GM19193 (cell line): ENCODE data around the gene CNOT10.

ENCODE experiments used
- POLR2A ChIP-seq: IDR thresholded peaks from 4 replicates; pipeline ENCODE4 v1.6.1; 2011; ENCODE audit not compliant: insufficient read depth, insufficient read length; ENCODE audit errors: extremely low read depth

The CNOT10 gene

DNA sequence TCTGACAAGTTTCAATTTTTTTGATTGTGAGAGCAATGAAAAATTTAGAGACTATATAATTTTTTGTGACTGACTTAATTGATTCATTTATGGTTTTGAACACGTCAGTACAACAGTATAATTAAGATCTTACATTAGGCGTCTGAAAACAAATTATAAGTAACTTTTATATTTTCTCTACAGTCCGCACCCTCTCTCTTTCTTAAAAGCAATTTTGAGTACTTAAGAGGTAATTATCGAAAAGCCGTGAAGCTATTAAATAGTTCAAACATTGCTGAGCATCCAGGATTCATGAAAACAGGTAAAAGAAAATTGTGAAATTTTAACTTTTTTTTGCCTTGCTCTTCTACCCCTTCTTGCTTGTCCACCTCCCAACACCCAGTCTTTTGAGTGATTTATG is 34.9 kb downstream of the CNOT10 start:
- no peak for TF ChIP-seq POLR2A

GRCh38 chr3:32725721-32726120 is 40.7 kb downstream of the CNOT10 start:
- no peak for TF ChIP-seq POLR2A

DNA sequence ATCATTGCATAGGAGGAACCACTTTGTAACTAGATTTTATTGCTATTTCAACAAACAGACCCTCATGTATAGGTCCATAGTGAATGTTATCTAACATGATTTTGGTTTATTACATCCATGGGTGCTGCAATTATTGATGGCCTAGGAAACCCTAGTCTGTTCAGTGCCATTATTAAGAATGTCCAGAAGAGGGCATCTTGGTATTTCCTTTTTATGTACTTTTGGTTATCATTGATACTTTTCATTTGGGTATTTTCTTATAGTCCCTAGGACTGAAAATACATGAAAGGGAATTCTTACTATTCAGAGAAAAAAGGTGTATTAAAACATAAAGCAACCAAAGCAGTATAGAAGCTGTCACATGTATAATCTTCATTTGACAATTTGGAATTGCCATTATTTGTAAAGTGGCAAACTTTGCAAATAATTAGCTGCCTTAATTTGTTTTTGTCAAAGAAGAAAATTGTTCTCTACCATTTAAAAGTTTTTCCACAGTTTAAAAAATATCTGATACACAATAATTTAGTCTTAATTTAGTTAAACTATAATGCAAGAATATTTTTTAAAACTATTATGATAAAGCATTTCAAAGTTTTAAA is 48.7 kb downstream of the CNOT10 start:
- TF ChIP-seq POLR2A, result no peak

DNA sequence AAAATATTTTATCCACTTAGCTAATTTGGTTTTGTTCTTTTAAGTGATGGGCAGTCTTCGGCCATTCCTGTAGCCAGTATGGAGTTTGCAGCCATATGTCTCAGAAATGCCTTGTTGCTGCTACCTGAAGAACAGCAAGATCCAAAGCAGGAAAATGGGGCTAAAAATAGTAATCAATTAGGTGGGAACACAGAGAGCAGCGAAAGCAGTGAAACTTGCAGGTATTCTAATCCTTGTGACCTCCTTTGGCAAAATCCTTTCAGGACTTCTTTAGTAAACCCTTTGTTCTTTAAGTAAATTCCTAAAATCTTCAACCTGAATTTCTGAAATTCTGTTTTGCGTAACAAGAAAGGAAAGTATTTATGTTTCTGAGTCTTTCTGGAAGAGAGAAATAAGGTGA is 49.8 kb downstream of the CNOT10 start:
- no peak for TF ChIP-seq POLR2A

- TF ChIP-seq POLR2A, result no peak
Observed at GRCh38 chr3:32743934-32744333, 58.9 kb downstream of the CNOT10 start.

DNA sequence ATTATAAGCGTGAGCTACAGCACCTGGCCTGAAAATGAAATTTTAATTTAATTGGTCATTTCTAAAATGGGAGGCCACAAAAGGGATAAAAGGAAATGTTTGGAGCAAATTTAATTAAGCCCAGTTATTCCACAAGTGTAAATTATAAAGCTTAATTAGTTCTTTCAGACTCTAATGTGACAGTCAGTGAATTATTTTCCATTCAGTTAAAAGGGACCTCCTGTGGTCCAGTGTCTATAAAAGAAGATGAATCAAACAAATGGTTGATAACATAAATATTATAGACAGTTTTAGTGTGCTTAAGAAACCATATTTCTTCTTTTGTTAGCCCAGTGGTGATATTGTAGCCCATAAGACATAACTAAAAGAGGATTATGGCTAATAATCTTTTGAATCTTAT is 66.4 kb downstream of the CNOT10 start:
- no peak for TF ChIP-seq POLR2A

DNA sequence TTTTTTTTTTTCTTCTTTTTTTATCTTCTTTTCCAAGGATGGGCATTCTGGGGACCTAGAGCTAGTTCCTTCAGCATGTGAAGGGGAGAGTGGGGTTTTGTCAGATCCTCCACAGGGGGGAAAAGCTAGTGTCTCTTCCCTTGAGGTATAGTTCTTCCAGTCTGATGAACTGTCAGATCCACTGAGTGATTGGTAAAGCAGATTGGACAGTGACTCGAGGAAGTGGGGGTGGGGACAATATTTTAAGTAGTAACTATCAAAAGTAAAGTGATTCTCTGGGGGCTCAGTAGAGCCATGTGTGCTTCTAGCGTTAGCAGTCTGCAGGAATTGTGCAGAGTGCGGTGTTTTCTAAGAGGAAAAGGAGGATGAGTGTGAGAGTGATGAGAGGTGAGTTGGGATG is 70.8 kb downstream of the CNOT10 start:
- no peak for TF ChIP-seq POLR2A

GRCh38 chr3:32757618-32758374 is 72.8 kb downstream of the CNOT10 start:
- TF ChIP-seq POLR2A, result no peak

DNA sequence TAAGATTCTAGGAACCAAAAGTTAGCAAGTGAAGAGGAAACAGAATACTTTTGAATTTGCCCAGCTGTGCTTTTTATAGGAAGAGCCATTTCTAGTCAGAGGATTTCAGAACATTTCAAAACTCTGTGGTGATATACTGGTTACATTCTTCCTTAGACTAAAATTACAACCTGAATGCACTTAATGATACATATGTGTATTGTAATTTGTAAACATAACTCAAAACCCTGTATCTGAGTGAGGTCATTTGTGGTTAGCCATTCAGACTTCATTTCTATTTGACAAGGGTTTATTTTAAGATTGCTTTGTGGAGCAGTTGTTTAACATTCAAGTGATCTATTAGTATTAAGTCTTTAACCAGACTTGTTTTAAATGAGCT is 73.4 kb downstream of the CNOT10 start:
- no peak for TF ChIP-seq POLR2A

GRCh38 chr3:32759342-32759741 is 74.4 kb downstream of the CNOT10 start:
- TF ChIP-seq POLR2A, result no peak

- no peak for TF ChIP-seq POLR2A
Observed at GRCh38 chr3:32764481-32764880, 79.5 kb downstream of the CNOT10 start.

GRCh38 chr3:32778389-32778788 is 93.4 kb downstream of the CNOT10 start:
- TF ChIP-seq POLR2A, result no peak

DNA sequence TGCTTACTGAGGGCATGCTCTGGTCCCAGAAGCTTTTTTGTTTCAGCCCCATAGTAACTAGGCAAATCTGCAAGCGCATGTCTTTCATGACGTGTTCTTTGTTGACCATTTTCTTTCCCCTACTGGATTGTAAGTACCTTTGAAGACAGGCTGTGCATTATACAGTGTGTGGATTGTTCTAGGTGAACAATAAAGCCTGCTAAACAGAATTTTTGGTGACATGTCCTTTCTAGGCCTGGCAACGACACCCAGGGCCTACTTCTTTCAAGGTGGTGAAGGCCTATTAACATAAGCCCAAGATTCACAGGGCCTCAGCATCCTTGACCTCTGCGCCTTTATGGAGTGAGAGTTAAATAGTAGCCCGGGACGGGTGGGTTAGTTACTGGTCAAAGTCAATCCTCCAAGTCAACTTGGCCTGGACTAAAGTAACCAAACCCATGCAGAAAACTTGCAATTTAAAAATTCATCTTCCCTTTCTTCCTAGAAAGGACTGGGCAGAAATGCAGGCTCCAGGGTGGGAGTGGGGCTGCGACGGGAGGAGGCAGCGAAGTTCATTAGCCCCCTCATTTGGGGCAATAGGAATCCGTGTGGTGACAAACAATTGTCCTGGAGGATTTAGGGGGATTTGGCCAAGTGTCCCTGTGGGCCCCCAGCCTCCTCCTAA is 95.2 kb downstream of the CNOT10 start:
- no peak for TF ChIP-seq POLR2A

DNA sequence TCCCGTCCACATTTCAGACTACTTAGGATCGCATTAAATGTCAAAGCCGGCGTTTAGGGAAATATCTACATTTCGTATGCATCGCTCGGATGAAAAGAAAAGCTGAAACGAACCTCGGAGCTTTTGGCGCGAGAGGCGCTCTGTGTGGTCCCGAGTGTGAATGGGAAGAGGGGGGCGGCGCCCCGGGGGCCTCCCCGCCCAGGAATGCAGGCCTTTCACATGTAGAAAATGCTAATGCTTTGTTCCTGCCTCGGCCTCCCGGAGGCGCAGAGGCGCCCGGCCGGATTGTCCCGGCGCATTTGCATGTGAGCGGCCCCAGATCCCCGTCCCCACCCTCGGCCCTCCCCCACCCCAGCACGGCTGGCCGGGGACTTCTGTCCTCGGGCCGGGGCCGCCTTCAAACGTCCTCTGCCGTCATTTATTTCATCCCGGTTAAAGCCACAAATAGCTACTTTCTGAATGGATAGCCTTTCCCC is 95.8 kb downstream of the CNOT10 start:
- no peak for TF ChIP-seq POLR2A

DNA sequence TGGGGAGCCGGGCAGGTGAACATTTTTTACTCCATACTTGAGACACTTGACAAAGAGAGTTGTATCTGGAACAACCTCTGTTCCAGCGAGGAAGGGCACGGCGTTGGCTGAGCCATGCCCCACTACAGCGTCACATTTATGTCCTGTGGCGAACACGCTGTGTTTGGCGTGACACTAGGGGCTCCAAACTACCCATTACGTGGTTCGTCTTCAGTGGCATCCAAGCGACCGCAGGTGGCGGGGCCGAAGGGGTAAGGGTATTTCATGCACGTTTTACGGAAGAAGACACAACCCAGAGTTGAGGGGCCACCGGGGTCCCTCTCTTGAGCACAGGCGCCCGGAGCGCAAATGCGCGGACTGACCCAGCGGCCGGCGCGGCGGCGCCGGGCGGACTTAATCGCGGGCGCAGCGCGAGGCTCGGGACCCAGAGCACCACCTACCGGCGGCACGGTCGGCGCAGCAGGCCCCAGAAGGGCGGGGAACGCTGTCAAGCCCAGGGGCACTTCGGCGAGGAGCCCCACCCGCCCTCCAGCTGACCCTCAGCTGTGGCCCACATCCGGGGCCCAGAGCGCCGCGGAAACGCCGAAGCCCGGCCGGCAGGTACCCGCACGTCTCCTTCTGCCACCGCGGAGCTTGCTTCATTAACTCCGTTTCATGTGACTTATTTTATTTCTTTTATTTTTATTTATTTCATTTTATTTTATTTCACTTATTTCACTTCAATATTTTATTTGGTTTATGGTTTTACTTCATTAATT is 96.4 kb downstream of the CNOT10 start:
- peak; percentile 29 for TF ChIP-seq POLR2A
